Upper lobe of left lung (tissue), 6 donors: Measurements from ENCODE around the gene DENND2D. TPM values are rescaled to one million over a fixed set of nuclear protein-coding genes. Genes with fewer than 3 reads are reported as not detected.

ENCODE experiments used
- ATAC-seq, 2 donors: fragments of 200-7000 bp; cut with Tn5 transposase; one replicate each; pipeline ENCODE4 v1.9.1; 2022; ENCODE audit warnings: mild to moderate bottlenecking in 2 of 2, moderate library complexity in 2 of 2; ENCODE audit not compliant: low FRiP score in 2 of 2
- DNase-seq, 2 donors: peaks; one replicate each; pipeline ENCODE4 v3.0.0-alpha.2; 2019 to 2020
- H3K27ac ChIP-seq, 4 donors: fragments of 200-600 bp; sonication (generic); one replicate each; pipeline ENCODE4 v1.5.1; 2016 to 2019
- H3K27me3 ChIP-seq, 4 donors: fragments of 200-600 bp; sonication (generic); one replicate each; pipeline ENCODE4 v1.5.1; 2017 to 2019
- H3K36me3 ChIP-seq, 4 donors: fragments of 200-600 bp; sonication (generic); one replicate each; pipeline ENCODE4 v1.5.1; 2016 to 2019
- H3K4me1 ChIP-seq, 4 donors: fragments of 200-600 bp; sonication (generic); one replicate each; pipeline ENCODE4 v1.5.1; 2018 to 2019
- H3K4me3 ChIP-seq, 4 donors: fragments of 200-600 bp; sonication (generic); one replicate each; pipeline ENCODE4 v1.5.1; 2017 to 2019; ENCODE audit warnings: mild to moderate bottlenecking in 2 of 4, moderate library complexity in 1 of 4
- H3K9me3 ChIP-seq, 4 donors: fragments of 200-600 bp; sonication (generic); one replicate each; pipeline ENCODE4 v1.5.1; 2018 to 2019
- CTCF ChIP-seq, 6 experiments: fragments of 450-650 bp in 4 of 6; fragments of 200-600 bp in 2 of 6; sonication (generic) in 2 of 6; IDR thresholded peaks; one replicate each; pipeline ENCODE4 v1.5.1; 2016 to 2019; ENCODE audit warnings: antibody characterized with exemption in 6 of 6
- EP300 ChIP-seq, 4 donors: sonication (generic); formaldehyde crosslinking; IDR thresholded peaks; one replicate each; pipeline ENCODE4 v1.5.1; 2017; ENCODE audit warnings: antibody characterized with exemption in 4 of 4, control low read depth in 2 of 4
- POLR2A ChIP-seq, 4 donors: fragments of 450-650 bp; IDR thresholded peaks; one replicate each; pipeline ENCODE4 v1.5.1; 2016 to 2017; ENCODE audit warnings: antibody characterized with exemption in 4 of 4, mild to moderate bottlenecking in 2 of 4
- POLR2AphosphoS5 ChIP-seq, 2 donors: sonication (generic); formaldehyde crosslinking; IDR thresholded peaks; one replicate each; pipeline ENCODE4 v1.5.1; 2017; ENCODE audit warnings: antibody characterized with exemption in 2 of 2
- WGBS, 2 donors: methylation state at CpG; one replicate each; pipeline ENCODE4 v1.1.5; 2017 to 2018; 5-methylcytosine and 5-hydroxymethylcytosine counted together
- small RNA-seq, 4 donors: library from RNA; depleted of rRNA; stranded (forward); fragments of <200 nt; gene quantifications; one replicate each; pipeline ENCODE3, GENCODE V24; 2016
- total RNA-seq, 6 donors: library from RNA; depleted of rRNA in 4 of 6; stranded (reverse); fragments of >200 nt in 4 of 6; gene quantifications; one replicate each; pipeline versions ENCODE4 v1.1.0 to v1.2.1, GENCODE V29; 2016 to 2021
- donor health status: DM: no; HTN: no; CAD: no; lungs with moderate emphysema.
- donor health status: DM: no; HTN: yes; CAD: no; lungs with severe emphysema.

DENND2D gene
- total RNA-seq, 6 donors from 2014 or later, result 44.4 to 154 (median 64.8) TPM

GRCh38 chr1:111139956-111140679 lies 60.3 kb downstream of the DENND2D start, which contains the start of the genes CEPT1 and DRAM2:
Gene CEPT1, plus strand, starts transcription at chr1:111140223. Its CDS starts 7,492 bp downstream, at chr1:111147715.
Gene DRAM2, minus strand, starts transcription at chr1:111140093. Its CDS starts 8,539 bp downstream, at chr1:111131554.
- peaks cover 0 to 16% (median 4%) of the 10 kb centered on the region in 4 donors for H3K36me3 ChIP-seq
- H3K27me3 ChIP-seq, result no peaks in the 10 kb centered on the region
- WGBS, 2 donors, result 0 to 1% methylated on average over 15 to 52 of the region's 68 CpGs
- H3K27ac ChIP-seq, result peak within 1 kb of the TSS; percentile 94 to 97 (median 95)
- H3K9me3 ChIP-seq, result no peaks in the 10 kb centered on the region
- ATAC-seq, result peak; percentile 97 to 99
- H3K4me3 ChIP-seq, result peak within 1 kb of the TSS; percentile 76 to 95 (median 90)
- peak; percentile 97 to 99 for DNase-seq
- TF ChIP-seq POLR2AphosphoS5 (IDR thresholded peaks at IDR 0.05) (peak; percentile 79 to 87), POLR2A (IDR thresholded peaks at IDR 0.05) (peak in 3 of 4 donors; percentile 14 to 88 (median 55)), CTCF (IDR thresholded peaks at IDR 0.05) (peak in 2 of 6 experiments; percentile 11 to 14), EP300 (IDR thresholded peaks at IDR 0.05) (no peak)
- peaks cover 17 to 46% (median 30%) of the 10 kb centered on the region in 4 donors for H3K4me1 ChIP-seq

- peaks cover 0 to 19% (median 4%) of the 10 kb centered on the region in 4 donors for H3K36me3 ChIP-seq
- 1% methylated on average over 18 to 32 of the region's 33 CpGs for WGBS, 2 donors
- TF ChIP-seq CTCF (IDR thresholded peaks at IDR 0.05), result no peak
- TF ChIP-seq POLR2AphosphoS5 (IDR thresholded peaks at IDR 0.05), result peak in 1 of 2 donors; percentile 20
- DNase-seq, result peak in 1 of 2 donors; percentile 51
- ATAC-seq, result peak; percentile 67 to 74
- H3K4me1 ChIP-seq, result peaks cover 17 to 46% (median 30%) of the 10 kb centered on the region in 4 donors
- H3K4me3 ChIP-seq, result peak overlapping the region; percentile 76 to 95 (median 90)
- H3K27me3 ChIP-seq, result no peaks in the 10 kb centered on the region
- H3K27ac ChIP-seq, result peak overlapping the region; percentile 94 to 97 (median 95)
- no peaks in the 10 kb centered on the region for H3K9me3 ChIP-seq
These were observed 61.0 kb downstream of the DENND2D start for GRCh38 chr1:111139324-111139955.

Small RNA genes within 50 kb of the gene (small RNA-seq; reads per million reads assigned to genes)
- gene AL355816.1, result 0 reads per million in 4 donors

Other genes starting within 250 kb of the DENND2D start
- gene LRIF1, start 236.7 kb downstream of the DENND2D start, total RNA-seq, result 10 to 100 TPM in 2 of 6 donors, 1 to 10 TPM in 4; 2.6 to 15.3 (median 7.2) TPM
- gene DRAM2, start 60.6 kb downstream of the DENND2D start, total RNA-seq, result 10 to 100 TPM; 16.1 to 56.9 (median 40.3) TPM
- 10 to 100 TPM; 27.2 to 71.7 (median 35.3) TPM for gene CEPT1, start 60.4 kb downstream of the DENND2D start, total RNA-seq
- gene CHI3L2, start 27.1 kb upstream of the DENND2D start, total RNA-seq, result 100 to 1,000 TPM in 1 of 6 donors, 10 to 100 TPM in 4, 1 to 10 TPM in 1; 2.1 to 115 (median 21.3) TPM
- gene CHIA, start 90.2 kb upstream of the DENND2D start, total RNA-seq, result 100 to 1,000 TPM in 1 of 6 donors, 10 to 100 TPM in 2, 1 to 10 TPM in 2, not detected in 1; 1.1 to 207 (median 18.9) TPM
- 1 to 10 TPM; 1.2 to 4.2 (median 2.5) TPM for gene OVGP1, start 227.1 kb upstream of the DENND2D start, total RNA-seq
- gene WDR77, start 248.6 kb upstream of the DENND2D start, total RNA-seq, result 10 to 100 TPM; 11.3 to 32.2 (median 22.1) TPM
- 100 to 1,000 TPM in 4 of 6 donors, 10 to 100 TPM in 2; 38.8 to 149 (median 132) TPM for gene ATP5PB, start 248.8 kb upstream of the DENND2D start, total RNA-seq